HUDEP-2 (cell line): ENCODE results near the gene ANXA2R.

ENCODE experiments used
- DNase-seq, 76 experiments: peaks; one replicate each; lab custom pipeline; 2025; ENCODE audit not compliant: unreplicated experiment in 76 of 76; lab: John Stamatoyannopoulos, UW

Gene ANXA2R

DNA sequence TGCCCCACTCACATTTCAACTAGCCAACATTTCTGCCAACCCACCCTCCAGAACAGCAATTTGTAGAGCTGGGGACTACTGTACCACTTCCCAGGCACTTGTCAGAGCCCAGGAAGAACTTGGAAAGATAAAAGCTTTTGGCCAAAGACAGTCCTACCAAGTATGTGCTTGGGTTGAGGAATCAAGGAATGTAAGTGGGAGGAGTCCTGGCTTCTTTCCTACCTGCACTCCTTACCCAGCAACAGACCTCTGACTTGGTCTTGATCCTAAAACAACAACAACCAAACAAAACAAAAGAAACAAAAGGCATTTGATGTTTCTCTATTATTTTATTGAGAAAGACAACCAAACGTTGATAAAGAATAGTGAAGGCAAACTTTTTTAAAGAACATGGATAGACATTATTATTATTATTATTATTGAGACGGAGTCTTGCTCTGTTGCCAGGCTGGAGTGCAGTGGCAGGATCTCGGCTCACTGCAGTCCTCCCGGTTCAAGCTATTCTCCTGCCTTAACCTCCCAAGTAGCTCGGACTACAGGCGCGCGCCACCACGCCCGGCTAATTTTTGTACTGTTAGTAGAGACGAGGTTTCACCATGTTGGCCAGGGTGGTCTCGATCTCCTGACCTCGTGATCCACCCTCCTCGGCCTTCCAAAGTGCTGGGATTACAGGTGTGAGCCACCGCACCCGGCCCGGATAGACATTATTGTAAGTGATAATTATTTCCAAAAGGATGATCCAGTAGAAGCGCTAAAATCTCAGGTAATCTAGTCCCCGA is 33.5 kb downstream of the ANXA2R start:
- no peak for DNase-seq

DNA sequence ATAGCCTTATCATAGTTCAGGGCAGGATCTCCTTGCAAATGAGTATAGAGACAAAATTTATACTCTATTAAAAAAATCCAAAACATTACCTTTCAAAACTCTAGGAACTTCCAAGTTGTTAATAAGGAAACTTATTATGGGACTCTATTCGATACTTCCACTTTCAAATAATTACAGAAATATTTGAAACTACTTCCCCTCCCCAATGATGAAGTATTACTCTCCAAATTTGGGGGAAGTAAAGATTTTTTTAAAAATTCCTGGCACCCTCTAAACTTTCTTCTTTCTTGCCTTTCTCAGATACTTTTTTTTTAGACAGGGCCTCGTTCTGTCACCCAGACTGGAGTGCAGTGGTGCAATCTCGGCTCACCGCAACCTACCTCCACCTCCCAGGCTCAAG is 35.1 kb downstream of the ANXA2R start:
- DNase-seq, result no peak

DNA sequence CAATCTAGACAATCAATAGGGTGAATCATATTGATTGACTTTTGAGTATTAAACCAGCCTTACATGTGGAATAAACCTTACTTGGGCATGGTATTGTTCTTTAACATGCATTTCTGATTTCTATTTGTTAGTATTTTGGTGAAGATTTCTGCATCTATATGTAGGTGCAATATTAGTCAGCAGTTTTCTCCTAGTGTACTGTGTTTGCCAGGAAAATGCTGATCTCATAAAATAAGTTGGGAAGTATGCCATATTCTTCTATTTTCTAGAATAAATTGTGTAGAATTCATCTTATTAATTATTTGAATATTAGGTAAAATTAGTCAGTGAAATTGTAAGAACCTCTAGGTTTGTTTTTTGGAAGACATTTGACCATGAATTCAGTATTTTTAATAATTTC is 38.4 kb downstream of the ANXA2R start:
- no peak for DNase-seq

DNA sequence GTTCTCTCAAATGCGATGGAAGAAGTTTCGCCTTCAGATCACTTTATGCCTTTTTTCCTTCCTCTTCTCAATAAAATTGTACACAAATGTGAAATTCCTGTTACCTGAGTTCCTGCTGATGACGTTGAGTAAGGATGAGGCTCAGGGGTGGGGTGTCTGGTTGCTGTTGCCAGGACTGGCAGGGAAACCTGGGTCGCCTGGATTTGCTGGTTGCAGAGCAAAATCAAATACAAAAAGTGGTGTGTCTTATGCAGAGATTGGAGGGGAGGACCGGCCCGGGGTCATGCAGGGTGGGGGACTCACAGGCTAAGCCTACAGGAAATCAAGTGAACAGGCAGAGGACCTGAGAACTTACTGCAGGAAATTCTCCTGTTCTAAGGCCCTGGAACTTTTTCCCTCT is 39.2 kb downstream of the ANXA2R start:
- no peak for DNase-seq

DNA sequence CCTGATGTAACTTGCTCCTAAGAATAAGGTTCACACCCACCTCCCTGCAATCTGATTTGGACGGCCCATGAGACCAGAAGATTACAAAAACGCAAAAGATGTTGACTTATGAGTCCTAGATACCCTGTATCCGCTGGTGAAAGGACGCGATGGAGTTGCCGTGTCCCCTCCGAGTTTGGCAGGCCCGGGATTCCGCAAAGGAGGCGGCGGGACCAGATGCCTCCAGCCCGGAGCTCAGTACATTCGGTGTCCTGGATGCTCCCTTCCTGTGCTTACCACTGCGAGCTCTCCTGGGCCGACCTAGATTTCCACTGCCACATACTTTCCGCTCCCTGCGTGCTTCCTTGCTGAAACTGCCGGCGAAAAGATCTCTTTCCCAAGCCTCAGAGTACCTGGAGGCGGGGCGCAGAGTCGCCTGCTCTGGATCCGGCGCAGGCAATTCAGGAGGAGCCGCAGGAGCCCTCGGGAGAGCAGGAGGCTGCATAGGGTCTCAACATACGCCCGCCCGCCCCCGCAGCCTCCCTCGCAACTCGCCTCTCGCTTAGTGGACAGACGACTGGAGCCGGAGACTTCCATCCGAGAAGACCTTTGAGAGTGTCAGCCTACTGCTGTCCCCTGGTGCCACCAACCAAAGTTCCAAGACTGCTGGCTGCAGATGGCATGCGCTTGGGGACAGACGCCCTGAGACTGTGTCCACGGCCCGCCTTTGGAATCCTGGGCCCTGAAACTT is 39.8 kb downstream of the ANXA2R start:
- DNase-seq, result no peak

DNA sequence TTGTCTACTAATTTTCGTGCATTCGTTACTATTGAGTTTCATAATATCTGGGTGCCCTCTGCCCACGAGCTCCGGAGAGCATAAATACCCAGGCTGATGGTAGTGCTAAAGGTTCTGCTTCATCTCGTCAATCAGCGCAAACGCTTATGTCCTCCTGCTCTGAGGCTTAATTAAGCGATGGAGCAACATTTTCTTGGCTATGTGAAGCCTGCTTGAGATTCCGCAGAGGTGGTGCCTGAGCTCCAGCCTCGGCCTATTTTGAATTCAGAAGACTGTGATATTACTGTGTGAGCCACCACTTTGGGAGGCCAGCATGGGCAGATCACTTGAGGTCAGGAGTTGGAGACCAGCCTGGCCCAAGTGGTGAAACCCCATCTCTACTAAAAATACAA is 44.8 kb downstream of the ANXA2R start:
- no peak for DNase-seq

DNA sequence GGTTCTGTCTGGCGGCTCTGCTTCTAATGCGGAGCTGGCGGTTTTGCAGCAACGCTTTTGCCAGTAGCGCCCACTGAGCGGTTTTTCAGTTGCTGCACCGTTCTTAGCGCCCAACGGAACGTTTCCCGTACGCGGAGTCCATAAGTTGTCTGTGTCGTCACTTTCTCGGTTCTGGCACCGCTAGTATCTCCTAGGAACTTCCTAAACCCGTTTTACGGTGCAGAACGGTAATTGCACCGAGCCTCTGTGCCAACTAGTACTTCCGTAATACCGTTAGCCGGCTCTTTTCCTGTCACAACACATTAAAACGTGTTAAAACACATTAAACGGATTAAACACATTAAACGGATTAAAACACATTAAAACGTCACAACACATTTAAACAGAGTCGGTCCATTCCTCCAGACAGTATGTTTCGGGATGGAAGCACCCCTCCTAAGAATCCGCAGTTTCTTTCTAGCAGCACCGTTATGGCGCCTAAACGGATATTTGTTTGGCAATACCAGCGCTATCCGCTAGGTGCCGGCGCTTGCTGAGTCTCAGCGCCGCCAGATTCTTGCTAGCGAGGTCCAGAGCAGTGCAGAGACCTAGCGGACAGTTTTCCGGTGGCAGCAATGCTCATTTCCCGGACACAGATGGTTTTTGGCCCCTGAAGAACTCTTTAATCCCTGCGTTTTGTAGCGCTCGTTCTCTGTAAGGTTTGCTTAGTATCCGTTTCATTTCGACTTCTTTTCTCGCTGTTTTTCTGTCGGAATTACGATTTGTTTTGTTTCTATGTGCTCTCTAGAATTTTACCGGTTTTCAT is 45.4 kb downstream of the ANXA2R start:
- DNase-seq, result peak in 75 of 76 experiments; percentile 30 to 93 (median 79)

DNA sequence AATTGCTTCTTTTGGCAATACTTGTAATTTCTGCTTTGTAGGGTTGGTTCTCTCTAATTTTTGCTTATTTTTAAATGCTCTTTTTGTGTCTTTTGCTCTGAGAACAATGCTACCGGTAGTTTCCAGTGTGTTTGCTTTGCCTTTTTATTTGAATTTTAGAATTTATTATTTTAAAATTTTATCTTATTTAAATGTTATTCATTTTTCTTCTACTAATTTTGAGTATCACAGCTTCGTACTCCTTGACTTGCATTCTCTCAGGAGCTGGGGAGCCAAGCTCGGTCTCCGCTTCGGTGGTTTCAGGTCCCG is 45.9 kb downstream of the ANXA2R start:
- DNase-seq, result no peak

DNA sequence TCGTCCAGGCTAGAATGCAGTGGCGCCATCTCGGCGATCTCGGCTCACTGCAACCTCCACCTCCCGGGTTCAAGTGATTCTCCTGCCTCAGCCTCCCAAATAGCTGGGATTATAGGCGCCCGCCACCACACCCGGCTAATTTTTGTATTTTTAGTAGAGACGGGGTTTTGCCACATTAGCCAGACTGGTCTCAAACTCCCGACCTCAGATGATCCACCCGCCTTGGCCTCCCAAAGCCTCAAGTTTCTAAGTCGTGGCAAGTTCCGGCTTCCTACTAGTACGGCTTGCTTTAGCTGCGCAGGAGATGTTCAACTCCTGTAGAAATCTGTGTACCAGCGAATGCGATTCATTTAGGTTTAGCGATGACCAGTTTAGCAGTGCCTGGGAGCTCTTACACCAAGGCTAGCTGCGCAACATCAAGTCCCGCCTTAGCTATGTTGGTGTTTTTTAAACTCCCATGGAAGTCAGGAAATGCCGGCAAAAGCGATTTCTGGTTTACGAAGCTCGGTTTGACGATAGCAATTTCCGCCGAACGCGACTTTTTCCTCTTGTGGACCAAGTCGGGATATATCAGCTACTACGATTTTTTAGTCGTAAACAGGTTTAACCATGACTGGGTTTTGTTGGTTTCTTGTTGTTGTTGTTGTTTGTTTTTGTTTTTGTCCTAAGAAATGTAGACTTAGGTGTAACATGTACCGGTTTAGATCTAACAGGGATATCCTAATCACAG is 46.4 kb downstream of the ANXA2R start:
- peak in 64 of 76 experiments; percentile 7 to 70 (median 39) for DNase-seq

DNA sequence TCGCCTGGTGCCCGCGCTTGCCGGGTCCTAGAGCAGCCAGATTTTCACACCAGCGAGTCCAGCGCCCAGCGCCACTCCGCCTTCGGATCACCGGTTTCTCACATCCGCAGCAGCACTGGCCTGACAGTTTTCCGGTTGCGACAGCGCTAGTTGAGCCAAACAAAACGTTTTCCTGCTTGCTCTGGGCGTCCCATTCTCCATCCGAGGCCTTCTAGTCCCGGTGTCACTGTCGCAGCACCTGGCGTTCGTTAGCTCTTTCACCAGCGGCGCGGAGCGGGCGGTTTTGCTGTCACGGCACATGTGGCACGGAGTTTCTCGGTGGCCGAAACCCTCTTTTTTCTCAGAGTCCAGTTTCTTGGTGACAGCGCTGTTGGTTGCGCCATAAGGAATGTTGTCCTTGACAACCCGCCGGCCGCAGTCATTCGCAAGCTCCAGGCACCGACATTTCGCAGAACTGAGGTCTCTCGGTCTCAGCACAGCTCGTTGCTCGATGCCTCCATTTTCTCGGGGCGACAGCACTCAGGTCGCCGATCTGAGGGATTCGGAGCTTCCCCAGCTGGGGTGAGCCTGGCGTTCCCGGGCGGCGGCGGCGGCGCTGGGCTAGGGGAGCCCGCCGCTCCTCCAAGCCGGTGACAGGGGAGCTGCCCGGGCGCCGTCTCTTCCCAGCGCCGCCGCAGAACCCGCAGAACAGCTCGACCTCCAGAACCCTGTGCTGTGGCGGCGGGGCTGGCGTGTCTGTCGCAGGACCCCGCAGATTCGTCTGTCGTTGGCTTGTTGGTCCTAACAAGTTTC is 47.8 kb downstream of the ANXA2R start:
- DNase-seq, result peak in 75 of 76 experiments; percentile 43 to 85 (median 76)

DNA sequence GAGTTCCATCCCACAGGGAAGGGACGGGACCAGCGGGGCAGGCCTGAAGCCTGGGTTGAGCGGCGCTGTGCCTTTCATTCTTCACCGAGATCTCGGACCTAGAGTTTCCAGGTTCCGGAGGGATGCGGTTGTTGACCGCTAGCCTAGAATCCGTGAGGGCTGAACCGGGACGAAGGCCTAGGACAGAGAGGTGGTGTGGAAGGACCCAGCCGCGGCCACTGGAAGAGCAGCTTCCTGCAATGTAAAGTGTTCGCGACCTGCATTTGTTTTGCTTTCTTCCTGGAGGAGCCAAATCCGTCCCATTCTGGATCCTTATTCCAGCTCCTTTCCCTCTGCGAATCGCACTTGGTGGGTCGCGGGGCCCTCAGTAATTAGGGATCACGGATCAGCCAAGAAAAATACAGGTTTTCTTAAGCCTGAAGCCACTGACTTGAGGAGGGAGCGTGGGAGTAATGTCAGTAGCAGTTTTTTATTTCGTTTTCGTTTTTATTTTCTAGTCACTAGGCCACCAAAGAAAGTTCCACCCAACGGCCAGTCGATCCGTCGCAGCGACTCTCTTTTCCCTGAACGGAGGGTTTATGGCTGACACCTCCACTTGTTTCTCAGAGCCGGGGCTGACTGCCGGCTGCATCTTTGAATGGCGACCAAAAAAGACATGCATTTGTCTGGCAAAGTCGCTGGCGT is 48.6 kb downstream of the ANXA2R start:
- DNase-seq, result peak in 2 of 76 experiments; percentile 37 to 40

DNA sequence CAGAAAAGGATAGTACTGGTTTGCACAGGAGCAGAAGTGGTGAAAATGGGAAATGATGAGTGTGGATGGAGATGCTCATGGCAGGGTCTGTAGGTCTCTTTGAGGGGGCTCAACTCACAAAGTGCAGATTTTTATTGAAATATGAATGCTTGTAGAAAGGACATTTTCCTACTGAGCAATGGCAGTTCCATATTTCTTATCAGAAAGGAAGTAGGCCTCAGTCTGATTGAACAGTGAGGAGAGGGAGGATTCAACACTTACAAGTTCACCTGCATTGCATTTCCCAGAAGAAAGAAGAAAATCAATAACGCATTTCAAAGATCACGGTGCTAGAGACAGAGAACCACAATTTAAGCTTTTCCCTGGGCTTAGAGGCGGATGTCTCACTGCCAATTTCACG is 49.2 kb downstream of the ANXA2R start:
- DNase-seq, result no peak
